ENCODE results near the gene PCDHA3. TPM values are rescaled to one million over a fixed set of nuclear protein-coding genes. Genes with fewer than 3 reads are reported as not detected.
"Not testable (repeated sequence)": the region's sequence is repeated elsewhere in the genome, so short reads cannot be mapped to it uniquely, and the experiment has no call there.

PCDHA3 gene
- not detected for total RNA-seq

- CTCF ChIA-PET, result interaction anchor here (1.1 kb wide), 1 partner anchor 16 kb away, joined by 3 read pairs; no protein-coding TSS in a partner anchor
- Mint-ChIP-seq H3K9me3 (ENCODE audit: low read depth) (peaks cover 19% of the 10 kb centered on the region), H3K4me1 (no peaks in the 10 kb centered on the region), H3K4me3 (no peak within 1 kb of the TSS), H3K27ac (no peak within 1 kb of the TSS), H3K27me3 (peaks cover 26% of the 10 kb centered on the region), H3K36me3 (ENCODE audit: low read depth) (peaks cover 7% of the 10 kb centered on the region)
- DNase-seq (no peak), ATAC-seq (no peak)
- POLR2A ChIA-PET, result no interaction called here
- intact Hi-C loops (cut with DNase I, micrococcal nuclease), result loop anchor here in 1 of 2 experiments (5.0 kb wide), 1 partner anchor 41 kb away; the partner anchor contains the start of gene PCDHA8
Measured at GRCh38 chr5:140800816-140801493, at the start of gene PCDHA3. Gene PCDHA3 (plus strand): TSS chr5:140801057.

- CTCF ChIA-PET, result no interaction called here
Measured at GRCh38 chr5:140753561-140753960, 47.3 kb upstream of the PCDHA3 start.

GRCh38 chr5:140764177-140764973 is 36.5 kb upstream of the PCDHA3 start:
- peaks cover 62% of the 10 kb centered on the region for H3K9me3 Mint-ChIP-seq (ENCODE audit: low read depth)
- no peaks in the 10 kb centered on the region for H3K27me3 Mint-ChIP-seq
- ChIA-PET POLR2A (no interaction called here), CTCF (no interaction called here)
- H3K27ac Mint-ChIP-seq, result no peak overlapping the region
- H3K4me1 Mint-ChIP-seq, result no peaks in the 10 kb centered on the region
- ATAC-seq (no peak), DNase-seq (no peak)
- no peak overlapping the region for H3K4me3 Mint-ChIP-seq
- peaks cover 27% of the 10 kb centered on the region for H3K36me3 Mint-ChIP-seq (ENCODE audit: low read depth)
- intact Hi-C loops (cut with DNase I, micrococcal nuclease), result loop anchor here in 1 of 2 experiments (5.0 to 10.0 kb wide), 2 partner anchors 500 to 558 kb away; partner anchors contain the start of gene TAF7

More at GRCh38 chr5:140753561-140753960, 47.3 kb upstream of the PCDHA3 start:
- H3K27me3 Mint-ChIP-seq, result no peaks in the 10 kb centered on the region
- POLR2A ChIA-PET, result no interaction called here
- peaks cover 63% of the 10 kb centered on the region for H3K9me3 Mint-ChIP-seq (ENCODE audit: low read depth)
- DNase-seq, result no peak
- no peak for ATAC-seq
- H3K27ac Mint-ChIP-seq, result no peak overlapping the region
- peaks cover 11% of the 10 kb centered on the region for H3K36me3 Mint-ChIP-seq (ENCODE audit: low read depth)
- no peaks in the 10 kb centered on the region for H3K4me1 Mint-ChIP-seq
- intact Hi-C loops (cut with DNase I, micrococcal nuclease), result no loop called here
- H3K4me3 Mint-ChIP-seq, result no peak overlapping the region

GRCh38 chr5:140767444-140767843 is 33.4 kb upstream of the PCDHA3 start:
- no peak overlapping the region for H3K4me3 Mint-ChIP-seq
- intact Hi-C loops (cut with DNase I, micrococcal nuclease), result loop anchor here in 1 of 2 experiments (10.0 kb wide), 1 partner anchor 497 kb away; no protein-coding TSS in a partner anchor
- H3K27me3 Mint-ChIP-seq, result no peaks in the 10 kb centered on the region
- peaks cover 22% of the 10 kb centered on the region for H3K36me3 Mint-ChIP-seq (ENCODE audit: low read depth)
- H3K27ac Mint-ChIP-seq, result no peak overlapping the region
- ATAC-seq, result no peak
- CTCF ChIA-PET, result interaction anchor here (0.7 to 0.9 kb wide), 3 partner anchors 12 to 757 kb away, joined by 3 read pairs; partner anchors contain the start of gene PCDHA1
- POLR2A ChIA-PET, result no interaction called here
- H3K4me1 Mint-ChIP-seq, result no peaks in the 10 kb centered on the region
- no peak for DNase-seq
- peaks cover 60% of the 10 kb centered on the region for H3K9me3 Mint-ChIP-seq (ENCODE audit: low read depth)

- peaks cover 44% of the 10 kb centered on the region for H3K9me3 Mint-ChIP-seq (ENCODE audit: low read depth)
- H3K27me3 Mint-ChIP-seq, result peaks cover 11% of the 10 kb centered on the region
- no peaks in the 10 kb centered on the region for H3K4me1 Mint-ChIP-seq
- intact Hi-C loops (cut with DNase I, micrococcal nuclease), result no loop called here
- DNase-seq (no peak), ATAC-seq (no peak)
- CTCF ChIA-PET, result interaction anchor here (0.8 kb wide), 1 partner anchor 9 kb away, joined by 3 read pairs; no protein-coding TSS in a partner anchor
- H3K4me3 Mint-ChIP-seq, result no peak overlapping the region
- H3K36me3 Mint-ChIP-seq (ENCODE audit: low read depth), result peaks cover 18% of the 10 kb centered on the region
- H3K27ac Mint-ChIP-seq, result no peak overlapping the region
- POLR2A ChIA-PET, result no interaction called here
Measured at GRCh38 chr5:140780512-140780911, 20.3 kb upstream of the PCDHA3 start.

- no peak for ATAC-seq
- no peak for DNase-seq
- ChIA-PET POLR2A (no interaction called here), CTCF (interaction anchor here (0.5 to 1.4 kb wide), 6 partner anchors 18 to 635 kb away, joined by 3 to 5 read pairs (median 4); partner anchors contain the start of genes PCDHA5 and PCDHGA11)
- Mint-ChIP-seq H3K9me3 (ENCODE audit: low read depth) (peaks cover 37% of the 10 kb centered on the region), H3K4me1 (no peaks in the 10 kb centered on the region), H3K27ac (no peak within 1 kb of the TSS), H3K4me3 (no peak within 1 kb of the TSS), H3K27me3 (peaks cover 33% of the 10 kb centered on the region), H3K36me3 (ENCODE audit: low read depth) (peaks cover 28% of the 10 kb centered on the region)
- intact Hi-C loops (cut with DNase I, micrococcal nuclease), result loop anchor here in 1 of 2 experiments (5.0 kb wide), 2 partner anchors 46 to 256 kb away; partner anchors contain the start of gene PCDHA7
Measured at GRCh38 chr5:140785905-140786686, 14.8 kb upstream of the PCDHA3 start, which contains the start of gene PCDHA1. Gene PCDHA1 (plus strand): TSS chr5:140786140.

GRCh38 chr5:140787422-140787821 is 13.4 kb upstream of the PCDHA3 start:
- Mint-ChIP-seq H3K36me3 (ENCODE audit: low read depth) (peaks cover 21% of the 10 kb centered on the region), H3K9me3 (ENCODE audit: low read depth) (peaks cover 34% of the 10 kb centered on the region), H3K27me3 (peaks cover 33% of the 10 kb centered on the region)
- DNase-seq, H3K27ac Mint-ChIP-seq, H3K4me1 Mint-ChIP-seq, H3K4me3 Mint-ChIP-seq, POLR2A ChIA-PET, ATAC-seq: not testable (repeated sequence)
- intact Hi-C loops (cut with DNase I, micrococcal nuclease), result loop anchor here in 1 of 2 experiments (5.0 kb wide), 2 partner anchors 45 to 255 kb away; partner anchors contain the start of gene PCDHA7
- CTCF ChIA-PET, result interaction anchor here (1.4 kb wide), 1 partner anchor 54 kb away, joined by 5 read pairs; no protein-coding TSS in a partner anchor

GRCh38 chr5:140787849-140788504 is 12.9 kb upstream of the PCDHA3 start:
- Mint-ChIP-seq H3K36me3 (ENCODE audit: low read depth) (peaks cover 23% of the 10 kb centered on the region), H3K27me3 (peaks cover 36% of the 10 kb centered on the region), H3K9me3 (ENCODE audit: low read depth) (peaks cover 33% of the 10 kb centered on the region)
- H3K4me3 Mint-ChIP-seq, POLR2A ChIA-PET, DNase-seq, H3K27ac Mint-ChIP-seq, ATAC-seq, H3K4me1 Mint-ChIP-seq: not testable (repeated sequence)
- CTCF ChIA-PET, result interaction anchor here (0.6 kb wide), 1 partner anchor 19 kb away, joined by 3 read pairs; the partner anchor contains the start of gene PCDHA4
- intact Hi-C loops (cut with DNase I, micrococcal nuclease), result loop anchor here in 1 of 2 experiments (5.0 kb wide), 2 partner anchors 44 to 254 kb away; partner anchors contain the start of gene PCDHA7

GRCh38 chr5:140791089-140791488 is 9.8 kb upstream of the PCDHA3 start:
- H3K27me3 Mint-ChIP-seq, result peaks cover 41% of the 10 kb centered on the region
- H3K27ac Mint-ChIP-seq, result no peak overlapping the region
- peaks cover 44% of the 10 kb centered on the region for H3K9me3 Mint-ChIP-seq (ENCODE audit: low read depth)
- no peaks in the 10 kb centered on the region for H3K4me1 Mint-ChIP-seq
- DNase-seq, result no peak
- no peak overlapping the region for H3K4me3 Mint-ChIP-seq
- peaks cover 34% of the 10 kb centered on the region for H3K36me3 Mint-ChIP-seq (ENCODE audit: low read depth)
- ChIA-PET CTCF (no interaction called here), POLR2A (no interaction called here)
- intact Hi-C loops (cut with DNase I, micrococcal nuclease), result loop anchor here (5.0 to 10.0 kb wide), 3 partner anchors 41 to 581 kb away; partner anchors contain the start of genes PCDHA7 (in 1 of the 2), PCDHGA5 (in 1 of the 2), PCDHGA6 (in 1 of the 2) and PCDHGB3 (in 1 of the 2)
- no peak for ATAC-seq

- ChIA-PET POLR2A (no interaction called here), CTCF (interaction anchor here (1.3 kb wide), 1 partner anchor 31 kb away, joined by 3 read pairs; no protein-coding TSS in a partner anchor)
- H3K9me3 Mint-ChIP-seq (ENCODE audit: low read depth), result peaks cover 31% of the 10 kb centered on the region
- ATAC-seq, result no peak
- intact Hi-C loops (cut with DNase I, micrococcal nuclease), result loop anchor here (5.0 to 10.0 kb wide), 3 partner anchors 38 to 578 kb away; partner anchors contain the start of genes PCDHA7 (in 1 of the 2), PCDHGA5 (in 1 of the 2), PCDHGA6 (in 1 of the 2) and PCDHGB3 (in 1 of the 2)
- no peaks in the 10 kb centered on the region for H3K4me1 Mint-ChIP-seq
- no peak within 1 kb of the TSS for H3K27ac Mint-ChIP-seq
- H3K36me3 Mint-ChIP-seq (ENCODE audit: low read depth), result peaks cover 19% of the 10 kb centered on the region
- H3K4me3 Mint-ChIP-seq, result no peak within 1 kb of the TSS
- DNase-seq, result no peak
- peaks cover 28% of the 10 kb centered on the region for H3K27me3 Mint-ChIP-seq
Measured at GRCh38 chr5:140794595-140795258, 6.1 kb upstream of the PCDHA3 start, which contains the start of gene PCDHA2. Gene PCDHA2 (plus strand): TSS chr5:140794852.

Data from activated CD4-positive, alpha-beta T cell treated with anti-CD3 and anti-CD28 coated beads for 36 hours (primary cell).